SH-SY5Y (cell line): ENCODE results near the gene PDPN.

Experiments
- GATA2 ChIP-seq: IDR thresholded peaks from 2 replicates; pipeline ENCODE4 v1.6.1; 2011; ENCODE audit warnings: mild to moderate bottlenecking, low read depth, low read length
- GATA3 ChIP-seq: IDR thresholded peaks from 2 replicates; pipeline ENCODE4 v1.6.1; 2011; ENCODE audit warnings: low read depth, mild to moderate bottlenecking, low read length, moderate library complexity

- TF ChIP-seq GATA2, result no peak
- TF ChIP-seq GATA3, result no peak
Observed at GRCh38 chr1:13570924-13571323, 12.7 kb upstream of the PDPN start.
